Measurements from ENCODE around the gene COL4A4.

COL4A4 gene

GRCh38 chr2:226970362-226970761 lies 193.6 kb downstream of the COL4A4 start:
- H3K4me1 ChIP-seq (ENCODE audit: low read length) = peaks cover 18% of the 10 kb centered on the region
- peaks cover 24% of the 10 kb centered on the region for H3F3A ChIP-seq (ENCODE audit: insufficient read depth, low read length)
- peak overlapping the region; percentile 53 for H3K9ac ChIP-seq (ENCODE audit: low read length)
- no peaks in the 10 kb centered on the region for H4K20me1 ChIP-seq (ENCODE audit: insufficient read depth, low read length)
- no peaks in the 10 kb centered on the region for H3K27me3 ChIP-seq (replicated peaks; ENCODE audit: insufficient read depth, low read length)
- no peaks in the 10 kb centered on the region for H3K9me3 ChIP-seq (replicated peaks; ENCODE audit: insufficient read depth, low read length)
- peak overlapping the region; percentile 20; the same call in 1 of the 2 replicates for H2AFZ ChIP-seq (ENCODE audit: low read length)
- peak; percentile 84 for DNase-seq
- peak overlapping the region; percentile 83 for H3K27ac ChIP-seq (ENCODE audit: low read length)
- peak overlapping the region; percentile 60 for H3K4me3 ChIP-seq (ENCODE audit: low read length)
- peak overlapping the region; percentile 67 for H3K4me2 ChIP-seq (ENCODE audit: low read depth, low read length)
- TF ChIP-seq EZH2 (optimal IDR thresholded peaks at IDR 0.05; ENCODE audit: low read depth, low read length) = no peak
- TF ChIP-seq CTCF (IDR thresholded peaks at IDR 0.05; ENCODE audit: low read length) = 0 out of 2 replicates have a peak, but pooled peaks have one; percentile 6
- TF ChIP-seq EZH2phosphoT487 (IDR thresholded peaks at IDR 0.05; ENCODE audit: low read length) = no peak
- H3K9me2 ChIP-seq (replicated peaks; ENCODE audit: insufficient read depth, low read length) = no peaks in the 10 kb centered on the region
- no peaks in the 10 kb centered on the region for H3K36me3 ChIP-seq (replicated peaks; ENCODE audit: insufficient read depth, low read length)
- peaks cover 17% of the 10 kb centered on the region; the same call in 1 of the 2 replicates for H3K79me2 ChIP-seq (ENCODE audit: low read length)

- no peaks in the 10 kb centered on the region for H3K9me3 ChIP-seq (replicated peaks; ENCODE audit: insufficient read depth, low read length)
- peaks cover 17% of the 10 kb centered on the region; the same call in 1 of the 2 replicates for H3K79me2 ChIP-seq (ENCODE audit: low read length)
- peak overlapping the region; percentile 20; the same call in 1 of the 2 replicates for H2AFZ ChIP-seq (ENCODE audit: low read length)
- peaks cover 18% of the 10 kb centered on the region for H3K4me1 ChIP-seq (ENCODE audit: low read length)
- peak overlapping the region; percentile 53; the same call in 1 of the 2 replicates for H3K9ac ChIP-seq (ENCODE audit: low read length)
- peak overlapping the region; percentile 83 for H3K27ac ChIP-seq (ENCODE audit: low read length)
- H3K4me2 ChIP-seq (ENCODE audit: low read depth, low read length) = peak overlapping the region; percentile 67
- no peaks in the 10 kb centered on the region for H4K20me1 ChIP-seq (ENCODE audit: insufficient read depth, low read length)
- H3K27me3 ChIP-seq (replicated peaks; ENCODE audit: insufficient read depth, low read length) = no peaks in the 10 kb centered on the region
- TF ChIP-seq EZH2 (optimal IDR thresholded peaks at IDR 0.05; ENCODE audit: low read depth, low read length) = no peak
- TF ChIP-seq CTCF (IDR thresholded peaks at IDR 0.05; ENCODE audit: low read length) = no peak
- DNase-seq = no peak
- peak overlapping the region; percentile 60 for H3K4me3 ChIP-seq (ENCODE audit: low read length)
- peaks cover 24% of the 10 kb centered on the region for H3F3A ChIP-seq (ENCODE audit: insufficient read depth, low read length)
- H3K36me3 ChIP-seq (replicated peaks; ENCODE audit: insufficient read depth, low read length) = no peaks in the 10 kb centered on the region
- no peaks in the 10 kb centered on the region for H3K9me2 ChIP-seq (replicated peaks; ENCODE audit: insufficient read depth, low read length)
These were observed 194.5 kb downstream of the COL4A4 start for GRCh38 chr2:226969417-226970080.

GRCh38 chr2:226965376-226965775 lies 198.6 kb downstream of the COL4A4 start:
- H3K9me2 ChIP-seq (replicated peaks; ENCODE audit: insufficient read depth, low read length) = no peaks in the 10 kb centered on the region
- H2AFZ ChIP-seq (ENCODE audit: low read length) = no peak overlapping the region
- no peak for TF ChIP-seq CTCF (IDR thresholded peaks at IDR 0.05; ENCODE audit: low read length)
- TF ChIP-seq EZH2phosphoT487 (IDR thresholded peaks at IDR 0.05; ENCODE audit: low read length) = no peak
- TF ChIP-seq EZH2 (optimal IDR thresholded peaks at IDR 0.05; ENCODE audit: low read depth, low read length) = no peak
- no peak overlapping the region for H3K4me3 ChIP-seq (ENCODE audit: low read length)
- no peaks in the 10 kb centered on the region for H3K27me3 ChIP-seq (replicated peaks; ENCODE audit: insufficient read depth, low read length)
- no peak overlapping the region for H3K27ac ChIP-seq (ENCODE audit: low read length)
- no peaks in the 10 kb centered on the region for H3K9me3 ChIP-seq (replicated peaks; ENCODE audit: insufficient read depth, low read length)
- H3K9ac ChIP-seq (ENCODE audit: low read length) = no peak overlapping the region
- H3K4me2 ChIP-seq (ENCODE audit: low read depth, low read length) = no peak overlapping the region
- H3K4me1 ChIP-seq (ENCODE audit: low read length) = peaks cover 8% of the 10 kb centered on the region
- no peaks in the 10 kb centered on the region for H3K79me2 ChIP-seq (ENCODE audit: low read length)
- no peaks in the 10 kb centered on the region for H3K36me3 ChIP-seq (replicated peaks; ENCODE audit: insufficient read depth, low read length)
- H3F3A ChIP-seq (ENCODE audit: insufficient read depth, low read length) = peaks cover 11% of the 10 kb centered on the region
- no peak for DNase-seq
- H4K20me1 ChIP-seq (ENCODE audit: insufficient read depth, low read length) = no peaks in the 10 kb centered on the region
